Heart right ventricle (tissue), 16 donors: ENCODE data around the gene JAKMIP1. TPM values are rescaled to one million over a fixed set of nuclear protein-coding genes. Genes with fewer than 3 reads are reported as not detected.

Experiments used
- ATAC-seq, 8 donors: fragments of 200-7000 bp; cut with Tn5 transposase; one replicate each; pipeline ENCODE4 v1.9.1; 2020; ENCODE audit warnings: mild to moderate bottlenecking in 8 of 8, moderate library complexity in 8 of 8, moderate number of reproducible peaks in 1 of 8
- DNase-seq, 2 donors: peaks; one replicate each; pipeline ENCODE4 v3.0.0-alpha.2; 2020
- H3K27ac ChIP-seq, 10 donors: fragments of 200-600 bp; sonication (generic) in 2 of 10; one replicate each; pipeline versions ENCODE4 v1.5.0 to v1.8.0; 2020 to 2022; ENCODE audit warnings: mild to moderate bottlenecking in 3 of 10
- H3K27me3 ChIP-seq, 7 donors: fragments of 200-600 bp; one replicate each; pipeline ENCODE4 v1.8.0; 2021 to 2022; ENCODE audit warnings: mild to moderate bottlenecking in 2 of 7
- H3K36me3 ChIP-seq, 9 donors: fragments of 200-600 bp; sonication (generic) in 1 of 9; one replicate each; pipeline versions ENCODE4 v1.5.0 to v1.8.0; 2020 to 2022; ENCODE audit warnings: mild to moderate bottlenecking in 2 of 9
- H3K4me1 ChIP-seq, 9 donors: fragments of 200-600 bp; sonication (generic) in 1 of 9; one replicate each; pipeline versions ENCODE4 v1.5.0 to v1.8.0; 2020 to 2022; ENCODE audit warnings: mild to moderate bottlenecking in 4 of 9
- H3K4me3 ChIP-seq, 10 donors: fragments of 200-600 bp; sonication (generic) in 2 of 10; one replicate each; pipeline versions ENCODE4 v1.5.0 to v1.8.0; 2020 to 2022; ENCODE audit warnings: mild to moderate bottlenecking in 7 of 10, moderate library complexity in 2 of 10
- H3K9me3 ChIP-seq, 11 donors: fragments of 200-600 bp in 10 of 11; sonication (generic) in 2 of 11; one replicate each; pipeline versions ENCODE4 v1.5.0 to v1.8.0; 2013 to 2022; ENCODE audit warnings: mild to moderate bottlenecking in 2 of 11, control low read depth in 1 of 11, moderate library complexity in 1 of 11
- WGBS, 2 donors: extraction: QIAGEN DNeasy Blood & Tissue Kit; methylation state at CpG; one replicate each; pipeline ENCODE4 v1.1.7; 2013; ENCODE audit warnings: inconsistent platforms in 1 of 2; 5-methylcytosine and 5-hydroxymethylcytosine counted together
- intact Hi-C, 10 donors: fragments of 100-400 bp; cut with DNase I; formaldehyde crosslinking; loops; one replicate each; pipeline versions ENCODE4 v1.11.1 to v1.14.2; 2022
- polyA plus RNA-seq, 2 donors: library from polyadenylated mRNA; stranded (reverse); fragments of 200-250 nt; gene quantifications; one replicate each; pipeline ENCODE4 v1.2.3, GENCODE V29; 2013
- total RNA-seq, 10 donors: library from RNA; stranded (reverse); fragmentation: NEBNext Ultra II Directional in 3 of 10; extraction: Animal tissue kit (Norgen Biotek cat#: 25700) in 3 of 10; gene quantifications; one replicate each; pipeline versions ENCODE4 v1.2.1 to v1.2.4, GENCODE V29; 2021 to 2023
- TF ChIP-seq, protein P1 (sequence below), 9 donors: fragments of 200-600 bp; sonication (generic) in 2 of 9; IDR thresholded peaks; one replicate each; pipeline versions ENCODE4 v1.5.0 to v1.8.0; 2021 to 2022; ENCODE audit warnings: antibody characterized with exemption in 9 of 9, mild to moderate bottlenecking in 5 of 9, moderate library complexity in 1 of 9
- donor health status: Arrhythmogenic right ventricular cardiomyopathy.
- donor health status: ischemic (EF 13 %, LVEDD 7.1; RV severe dilation, severe dysfunction).
- donor health status: healthy with polysubstance abuse.
- donor health status: DM: no; HTN: yes; CAD: no.
- donor health status: DM: no; HTN: no; CAD: no.
- donor health status: ischemic (EF 25% LVEDD 6.9; RV normal size, moderate dysfunction).
- donor health status: ischemic (EF 25% LVEDD 5.7; RV mildly dilated, moderate dysfunction).
- donor health status: healthy.
- donor health status: DM: yes; HTN: yes; CAD: no.
- donor health status: Ischemic cardiomyopathy.
- donor health status: ischemic (EF 35%, LVEDD 5.7; RV mildly dilated, moderate dysfunction).
- donor health status: nonischemic (EF 11% LVEDD 7.7; RV severe dilation, severe dysfunction).
- donor health status: DM: yes; HTN: yes; CAD: no.
- donor health status: PGD.
- donor health status: ischemic (EF 29% LVEDD 5.4; RV normal size, mild dysfunction).
- donor health status: nonischemic (EF 23%, LVEDD 6.1; RV moderate dilation, normal function).

JAKMIP1 gene
- total and polyA plus RNA-seq, 12 donors = 0.04 to 0.76 (median 0.14) TPM; not detected in 8

DNA sequence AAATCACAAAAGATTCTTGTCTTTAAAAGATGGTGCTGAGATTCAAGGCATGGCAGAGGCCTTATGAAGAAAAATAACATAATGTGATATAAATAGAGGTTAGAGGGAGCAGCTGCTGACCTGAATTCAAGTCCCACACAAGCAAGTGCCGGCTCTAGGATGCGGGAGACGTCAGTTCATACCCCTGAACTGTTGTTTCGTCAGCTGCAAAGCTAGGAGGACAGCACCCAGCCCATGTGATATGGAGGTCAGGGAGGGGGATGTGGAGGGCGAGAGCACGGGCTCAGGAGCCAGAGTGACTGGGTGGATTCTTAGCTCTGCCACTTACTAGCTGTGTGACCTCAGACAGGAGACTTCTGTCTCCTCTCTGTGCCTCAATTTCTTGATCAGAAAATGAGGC lies 77.9 kb downstream of the JAKMIP1 start:
- H3K36me3 ChIP-seq = no peaks in the 10 kb centered on the region
- no peak overlapping the region for H3K27ac ChIP-seq
- TF ChIP-seq, protein P1, sequence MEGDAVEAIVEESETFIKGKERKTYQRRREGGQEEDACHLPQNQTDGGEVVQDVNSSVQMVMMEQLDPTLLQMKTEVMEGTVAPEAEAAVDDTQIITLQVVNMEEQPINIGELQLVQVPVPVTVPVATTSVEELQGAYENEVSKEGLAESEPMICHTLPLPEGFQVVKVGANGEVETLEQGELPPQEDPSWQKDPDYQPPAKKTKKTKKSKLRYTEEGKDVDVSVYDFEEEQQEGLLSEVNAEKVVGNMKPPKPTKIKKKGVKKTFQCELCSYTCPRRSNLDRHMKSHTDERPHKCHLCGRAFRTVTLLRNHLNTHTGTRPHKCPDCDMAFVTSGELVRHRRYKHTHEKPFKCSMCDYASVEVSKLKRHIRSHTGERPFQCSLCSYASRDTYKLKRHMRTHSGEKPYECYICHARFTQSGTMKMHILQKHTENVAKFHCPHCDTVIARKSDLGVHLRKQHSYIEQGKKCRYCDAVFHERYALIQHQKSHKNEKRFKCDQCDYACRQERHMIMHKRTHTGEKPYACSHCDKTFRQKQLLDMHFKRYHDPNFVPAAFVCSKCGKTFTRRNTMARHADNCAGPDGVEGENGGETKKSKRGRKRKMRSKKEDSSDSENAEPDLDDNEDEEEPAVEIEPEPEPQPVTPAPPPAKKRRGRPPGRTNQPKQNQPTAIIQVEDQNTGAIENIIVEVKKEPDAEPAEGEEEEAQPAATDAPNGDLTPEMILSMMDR (IDR thresholded peaks at IDR 0.05) = no peak
- WGBS, 2 donors = 61 to 69% methylated on average over 6 of the region's 6 CpGs
- no peaks in the 10 kb centered on the region for H3K9me3 ChIP-seq
- intact Hi-C loops = no loop called here
- DNase-seq (no peak), ATAC-seq (no peak)
- H3K27me3 ChIP-seq = peaks cover 0 to 28% (median 19%) of the 10 kb centered on the region in 7 donors
- H3K4me3 ChIP-seq = no peak overlapping the region
- H3K4me1 ChIP-seq = no peaks in the 10 kb centered on the region

DNA sequence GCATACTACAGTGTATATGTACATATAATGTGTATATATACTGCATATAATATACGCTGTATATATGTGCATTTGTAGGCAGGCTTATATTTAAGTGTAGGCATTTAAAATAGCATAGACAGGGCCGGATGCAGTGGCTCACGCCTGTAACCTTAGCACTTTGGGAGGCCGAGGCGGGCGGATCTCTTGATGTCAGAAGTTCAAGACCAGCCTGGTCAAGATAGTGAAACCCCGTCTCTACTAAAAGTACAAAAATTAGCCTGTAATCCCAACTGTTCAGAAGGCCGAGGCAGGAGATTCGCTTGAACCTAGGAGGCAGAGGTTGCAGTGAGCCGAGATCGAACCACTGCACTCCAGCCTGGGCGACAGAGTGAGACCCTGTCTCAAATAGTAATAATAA lies 78.4 kb downstream of the JAKMIP1 start:
- intact Hi-C loops = no loop called here
- TF ChIP-seq, protein P1 (IDR thresholded peaks at IDR 0.05) = no peak
- Histone ChIP-seq H3K27me3 (peaks cover 0 to 25% (median 15%) of the 10 kb centered on the region in 7 donors), H3K4me1 (no peaks in the 10 kb centered on the region), H3K4me3 (no peak overlapping the region), H3K36me3 (no peaks in the 10 kb centered on the region), H3K9me3 (no peaks in the 10 kb centered on the region), H3K27ac (no peak overlapping the region)
- WGBS, 2 donors = 88 to 89% methylated on average over 12 of the region's 12 CpGs
- no peak for ATAC-seq
- DNase-seq = no peak

DNA sequence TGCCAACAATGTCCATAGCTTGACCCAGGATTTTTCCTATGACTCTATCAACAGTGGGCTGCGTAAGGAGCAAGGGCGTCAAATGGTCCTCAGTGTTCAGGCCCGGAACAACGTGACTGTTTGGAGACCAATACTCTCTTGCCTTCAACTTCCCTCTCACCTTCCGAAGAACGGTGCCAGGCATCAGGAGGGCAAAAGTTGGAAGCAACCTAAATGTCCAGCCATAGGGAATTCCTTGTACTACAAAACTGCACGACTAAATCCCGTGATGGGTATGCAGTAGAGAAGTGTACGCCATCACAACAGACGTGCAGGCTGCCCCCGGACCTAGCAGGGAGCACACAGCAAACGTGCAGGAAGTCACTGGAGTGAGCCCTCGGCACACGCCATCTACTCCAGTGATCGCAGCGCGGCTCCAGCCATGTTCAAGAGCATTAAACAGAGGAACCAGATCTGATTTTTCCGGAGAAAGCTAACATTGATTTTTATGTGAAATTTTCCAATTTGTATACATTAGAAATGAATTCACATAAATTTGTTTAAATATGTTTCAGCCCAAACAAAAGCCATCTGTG lies 79.0 kb downstream of the JAKMIP1 start:
- H3K9me3 ChIP-seq = no peaks in the 10 kb centered on the region
- DNase-seq (no peak), ATAC-seq (no peak)
- no peaks in the 10 kb centered on the region for H3K4me1 ChIP-seq
- peaks cover 0 to 26% (median 19%) of the 10 kb centered on the region in 7 donors for H3K27me3 ChIP-seq
- H3K27ac ChIP-seq = no peak overlapping the region
- TF ChIP-seq, protein P1 (IDR thresholded peaks at IDR 0.05) = no peak
- intact Hi-C loops = no loop called here
- no peak overlapping the region for H3K4me3 ChIP-seq
- H3K36me3 ChIP-seq = no peaks in the 10 kb centered on the region
- WGBS, 2 donors = 88 to 90% methylated on average over 18 of the region's 18 CpGs

DNA sequence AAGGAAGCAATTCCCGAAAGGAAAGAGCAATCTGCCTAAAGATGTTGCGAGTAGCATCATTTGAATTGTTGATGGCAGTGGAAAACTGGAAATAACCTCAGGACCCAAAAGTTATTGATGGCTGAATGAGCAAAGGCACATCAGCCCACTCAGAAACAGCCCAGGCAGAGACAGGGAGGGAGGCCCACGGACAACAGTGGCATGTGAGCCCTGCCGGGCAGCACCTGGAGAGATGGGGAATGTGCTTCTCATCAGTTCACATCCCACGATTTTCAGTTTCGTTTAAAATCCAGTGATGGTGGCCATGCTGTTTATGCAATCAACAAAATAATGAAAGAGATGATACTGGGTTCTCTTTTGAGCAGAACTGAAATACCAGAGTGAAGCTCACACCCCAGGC lies 80.0 kb downstream of the JAKMIP1 start:
- 63 to 66% methylated on average over 6 of the region's 6 CpGs for WGBS, 2 donors
- intact Hi-C loops = no loop called here
- H3K9me3 ChIP-seq = no peaks in the 10 kb centered on the region
- no peaks in the 10 kb centered on the region for H3K4me1 ChIP-seq
- peaks cover 0 to 36% (median 26%) of the 10 kb centered on the region in 7 donors for H3K27me3 ChIP-seq
- DNase-seq (no peak), ATAC-seq (no peak)
- no peaks in the 10 kb centered on the region for H3K36me3 ChIP-seq
- H3K4me3 ChIP-seq = no peak overlapping the region
- TF ChIP-seq, protein P1 (IDR thresholded peaks at IDR 0.05) = no peak
- no peak overlapping the region for H3K27ac ChIP-seq
